Activated effector memory CD4-positive, alpha-beta T cell treated with anti-CD3 and anti-CD28 coated beads, Interleukin-2, amount 50 U/mL, for 16 hours (primary cell): ENCODE results near the gene PATE1.
"Not testable (repeated sequence)": the region's sequence is repeated elsewhere in the genome, so short reads cannot be mapped to it uniquely, and the experiment has no call there.

Source experiments
- DNase-seq: peaks from one replicate; pipeline ENCODE4 v3.0.0-alpha.2; 2020

The PATE1 gene, protein sequence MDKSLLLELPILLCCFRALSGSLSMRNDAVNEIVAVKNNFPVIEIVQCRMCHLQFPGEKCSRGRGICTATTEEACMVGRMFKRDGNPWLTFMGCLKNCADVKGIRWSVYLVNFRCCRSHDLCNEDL

DNA sequence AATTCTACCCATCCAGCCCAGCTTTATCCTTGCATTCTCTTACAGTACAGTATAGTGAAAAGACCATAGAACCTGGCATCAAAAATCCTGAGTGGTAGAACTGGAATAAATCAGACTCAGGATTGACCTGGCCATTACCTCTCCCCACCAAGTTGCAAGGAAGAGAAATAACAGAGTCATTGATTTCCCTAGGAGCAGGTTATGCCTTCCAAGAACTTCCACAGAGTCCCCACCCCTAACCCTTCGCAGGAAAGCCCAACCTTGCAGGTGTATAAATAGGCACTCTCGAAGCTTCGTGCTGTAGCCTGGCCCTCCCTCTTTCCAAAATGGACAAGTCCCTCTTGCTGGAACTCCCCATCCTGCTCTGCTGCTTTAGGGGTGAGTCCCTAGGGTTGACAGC lies at the start of gene PATE1:
PATE1 (plus strand) TSS at position 301 of the 400 bp plus-strand sequence; CDS start at position 327, 26 bp downstream.
- no peak for DNase-seq

DNA sequence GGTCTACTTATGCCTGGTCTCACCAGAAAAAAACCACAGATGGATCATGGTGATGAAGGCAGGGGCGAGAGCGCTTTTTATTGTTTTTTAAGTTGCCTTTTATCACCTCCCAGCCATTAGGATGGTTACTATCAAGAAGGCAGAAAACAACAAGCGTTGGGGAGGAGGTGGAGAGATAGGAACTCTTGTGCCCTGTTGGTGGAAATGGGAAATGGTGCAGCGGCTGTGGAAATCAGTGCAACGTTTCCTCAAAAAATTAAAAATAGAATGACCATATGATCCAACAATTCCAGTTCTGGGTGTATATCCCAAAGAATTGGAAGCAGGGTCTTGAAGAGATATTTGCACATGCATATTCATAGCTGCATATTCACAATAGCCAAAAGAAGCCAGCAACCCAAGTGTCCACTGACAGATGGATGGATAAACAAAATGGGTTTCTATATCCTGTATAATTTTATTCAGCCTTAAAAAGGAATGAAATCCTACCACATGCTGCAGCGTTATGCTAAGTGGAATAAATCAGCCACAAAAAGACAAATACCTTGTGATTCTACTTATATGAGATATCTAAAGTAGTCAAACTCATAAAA lies 45.0 kb upstream of the PATE1 start:
- DNase-seq = no peak

DNA sequence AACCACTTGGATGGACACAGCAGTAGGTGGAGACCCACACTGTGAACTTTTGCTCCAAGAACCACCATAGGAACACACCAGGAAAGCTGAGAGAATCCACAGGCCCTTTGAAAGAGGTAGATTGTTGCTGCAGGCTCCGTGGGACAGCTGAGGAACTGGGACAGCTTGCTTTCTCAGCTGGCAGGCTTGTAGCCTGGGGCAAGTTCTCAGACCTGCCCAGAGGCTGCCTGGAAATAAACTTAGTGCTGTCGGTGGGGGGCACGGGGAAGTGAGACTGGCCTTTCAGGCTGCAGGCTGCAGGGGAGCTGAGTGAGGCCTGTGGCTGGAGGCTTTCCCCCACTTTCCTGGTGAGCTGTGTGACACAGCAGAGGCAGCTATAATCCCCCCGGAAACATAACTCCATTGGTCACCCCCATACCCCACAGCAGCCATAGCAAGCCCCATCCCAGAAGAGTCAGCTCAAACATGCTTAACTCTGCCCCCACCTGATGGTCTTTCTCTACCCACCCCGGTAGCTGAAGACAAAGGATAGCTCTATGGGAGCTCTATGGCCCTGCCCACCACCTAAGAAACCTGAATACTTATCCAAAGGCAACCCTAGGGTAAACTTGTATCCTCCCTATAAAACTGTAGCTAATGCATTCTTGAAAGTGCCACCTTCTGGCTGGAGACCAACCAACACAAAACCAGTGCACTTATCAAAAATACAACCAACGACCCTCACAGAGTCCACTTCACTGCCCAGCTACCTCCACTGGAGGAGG lies 44.0 kb upstream of the PATE1 start:
- DNase-seq = no peak

DNA sequence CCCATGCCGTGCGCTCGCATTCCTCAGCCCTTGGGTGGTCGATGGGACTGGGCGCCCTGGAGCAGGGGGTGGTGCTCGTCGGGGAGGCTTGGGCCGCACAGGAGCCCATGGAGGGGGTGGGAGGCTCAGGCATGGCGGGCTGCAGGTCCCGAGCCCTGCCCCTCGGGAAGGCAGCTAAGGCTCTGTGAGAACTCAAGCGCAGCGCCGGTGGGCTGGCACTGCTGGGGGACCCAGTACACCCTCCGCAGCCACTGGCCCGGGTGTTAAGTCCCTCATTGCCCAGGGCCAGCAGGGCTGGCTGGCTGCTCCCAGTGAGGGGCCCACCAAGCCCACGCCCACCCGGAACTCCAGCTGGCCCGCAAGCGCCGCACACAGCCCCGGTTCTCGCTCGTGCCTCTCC lies 41.4 kb upstream of the PATE1 start:
- not testable (repeated sequence) for DNase-seq

DNA sequence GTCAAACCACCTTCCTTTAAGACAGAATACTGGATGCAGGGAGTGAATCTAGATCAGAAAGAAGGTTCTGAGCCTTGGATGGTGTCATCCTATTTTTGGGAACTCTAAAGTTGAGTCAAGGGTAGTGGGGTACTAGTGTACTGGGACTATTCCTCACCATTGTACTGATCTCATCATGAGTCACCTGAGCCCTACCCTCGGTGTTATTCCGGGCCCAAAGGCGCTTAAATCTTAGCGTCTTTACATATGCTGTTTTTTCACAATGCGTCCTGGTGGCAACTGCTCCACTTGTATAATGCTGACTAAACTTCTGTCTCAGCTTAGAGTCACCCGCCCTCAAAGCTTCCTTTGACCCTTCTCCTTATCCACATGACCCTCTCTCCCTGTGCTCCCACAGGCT lies 25.3 kb upstream of the PATE1 start:
- DNase-seq = no peak

DNA sequence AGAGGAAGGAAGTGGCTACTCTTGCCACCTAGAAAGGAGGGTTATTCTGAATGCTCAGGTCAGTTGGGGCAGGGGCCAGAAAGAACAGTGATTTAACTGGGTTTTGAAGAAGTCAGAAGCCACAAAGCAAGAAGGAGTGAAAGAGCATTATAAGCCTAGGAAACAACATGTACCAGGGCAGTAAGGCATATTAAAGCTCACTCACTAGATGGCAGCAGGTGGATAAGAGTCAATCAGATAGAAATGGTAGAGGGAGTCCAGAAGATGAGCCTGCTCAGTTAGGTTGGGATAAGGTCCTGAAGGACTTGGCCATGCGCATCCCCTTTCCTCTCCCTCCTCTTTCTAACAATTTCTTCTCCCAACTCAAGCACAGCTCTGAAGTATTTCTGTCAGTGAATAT lies 22.0 kb upstream of the PATE1 start:
- DNase-seq = no peak

DNA sequence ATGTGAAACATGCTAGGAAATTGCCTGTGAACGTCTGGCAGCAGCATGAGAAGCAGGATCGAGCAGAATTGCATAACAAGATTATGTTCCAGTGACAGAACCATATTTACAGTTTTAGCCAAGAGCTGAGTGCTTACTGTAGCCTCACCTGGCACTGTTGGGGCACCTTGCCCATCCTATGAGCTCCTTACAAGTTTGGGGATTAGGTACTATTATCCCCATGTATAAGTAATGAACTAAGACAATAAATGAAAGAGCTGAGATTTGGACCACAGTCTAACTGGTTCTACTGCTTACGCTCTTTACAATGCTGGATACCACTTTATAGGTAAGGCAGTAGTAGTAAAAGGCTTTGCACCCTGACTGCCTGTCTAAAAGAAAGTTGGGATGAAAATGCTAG lies 17.1 kb upstream of the PATE1 start:
- DNase-seq = no peak

DNA sequence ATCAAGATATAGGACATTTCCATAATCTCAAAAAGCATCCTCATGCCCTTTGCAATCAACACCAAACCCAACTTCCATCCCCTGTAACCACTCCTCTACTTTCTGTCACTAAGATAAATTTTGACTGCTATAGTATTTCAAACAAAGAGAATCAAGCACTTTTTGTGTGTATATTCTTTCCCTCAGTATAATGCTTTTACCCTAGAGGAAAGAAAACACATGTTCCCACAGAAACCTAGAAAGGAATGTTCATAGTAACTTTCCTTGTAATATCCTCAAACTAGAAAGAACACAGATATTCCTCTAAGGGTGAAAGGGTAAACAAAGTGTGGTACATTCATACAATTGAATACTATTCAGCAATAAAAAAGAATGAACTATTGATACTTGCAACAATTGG lies 5.5 kb upstream of the PATE1 start:
- no peak for DNase-seq

DNA sequence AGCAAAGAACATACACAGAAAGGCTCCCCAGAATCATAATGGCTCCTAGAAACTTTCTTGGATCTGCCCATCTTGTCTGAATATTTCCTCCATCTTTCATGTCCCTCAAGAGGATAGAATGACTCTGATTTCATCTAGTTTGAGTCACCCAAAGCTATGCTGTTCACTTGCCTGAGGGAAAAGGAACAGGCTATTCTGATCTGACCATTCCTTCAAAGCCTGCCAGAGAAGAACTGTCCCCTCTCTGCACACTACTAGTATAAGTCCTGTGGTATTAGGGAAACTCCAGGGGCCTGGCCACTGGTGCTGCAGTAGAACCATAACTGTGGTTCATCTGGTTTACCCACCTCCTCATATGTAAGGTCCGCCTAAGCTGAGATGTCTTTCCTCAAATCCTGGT lies 2.4 kb upstream of the PATE1 start:
- no peak for DNase-seq

DNA sequence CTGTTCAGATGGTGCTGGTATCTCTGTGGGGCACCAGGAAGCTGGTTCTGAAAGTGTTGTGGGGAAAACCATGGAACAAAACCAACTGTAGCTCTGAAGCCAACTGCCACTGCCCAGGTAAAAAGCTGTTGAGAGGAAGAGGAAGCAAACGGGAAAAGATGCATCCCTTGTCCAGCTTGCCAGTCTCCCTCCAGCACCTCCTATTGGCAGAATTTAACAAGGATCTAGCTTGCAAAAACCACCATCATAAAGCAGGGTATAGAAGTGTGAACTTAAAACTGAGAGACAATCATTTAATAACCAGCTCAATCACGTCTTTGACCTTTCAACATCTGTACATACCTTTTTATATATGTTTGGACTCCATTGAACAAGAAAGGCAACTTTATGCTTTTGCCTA lies 4.5 kb downstream of the PATE1 start:
- DNase-seq = no peak

DNA sequence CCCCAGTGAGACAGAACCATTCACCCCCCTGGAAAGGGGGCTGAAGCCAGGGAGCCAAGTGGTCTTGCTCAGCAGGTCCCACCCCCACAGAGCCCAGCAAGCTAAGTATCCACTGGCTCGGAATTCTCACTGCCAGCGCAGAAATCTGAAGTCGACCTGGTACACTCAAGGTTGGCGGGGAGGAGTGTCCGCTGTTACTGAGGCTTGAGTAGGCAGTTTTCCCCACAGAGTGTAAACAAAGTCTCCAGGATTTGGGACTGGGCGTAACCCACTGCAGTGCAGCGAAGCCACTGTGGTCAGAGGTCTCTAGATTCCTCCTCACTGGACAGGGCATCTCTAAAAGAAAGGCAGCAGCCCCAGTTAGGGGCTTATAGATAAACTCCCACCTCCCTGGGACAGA lies 10.0 kb downstream of the PATE1 start:
- DNase-seq = no peak

DNA sequence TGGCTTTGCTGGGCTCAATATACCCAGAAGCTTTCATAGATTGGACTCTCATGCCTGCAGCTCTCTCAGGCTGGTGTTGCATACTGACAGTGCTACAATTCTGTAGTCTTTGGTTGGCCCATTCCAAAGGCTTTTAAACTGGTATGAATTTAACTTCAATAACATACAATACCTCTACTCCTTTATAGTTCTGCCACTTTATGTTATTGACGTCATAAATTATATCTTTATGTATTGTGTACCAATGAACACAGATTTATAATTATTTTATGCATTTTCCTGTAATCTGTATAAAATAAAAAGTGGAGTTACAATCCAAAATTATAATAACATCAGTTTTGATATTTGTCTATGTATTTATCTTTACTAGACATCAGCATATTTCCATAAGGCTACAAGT lies 16.4 kb downstream of the PATE1 start:
- no peak for DNase-seq

DNA sequence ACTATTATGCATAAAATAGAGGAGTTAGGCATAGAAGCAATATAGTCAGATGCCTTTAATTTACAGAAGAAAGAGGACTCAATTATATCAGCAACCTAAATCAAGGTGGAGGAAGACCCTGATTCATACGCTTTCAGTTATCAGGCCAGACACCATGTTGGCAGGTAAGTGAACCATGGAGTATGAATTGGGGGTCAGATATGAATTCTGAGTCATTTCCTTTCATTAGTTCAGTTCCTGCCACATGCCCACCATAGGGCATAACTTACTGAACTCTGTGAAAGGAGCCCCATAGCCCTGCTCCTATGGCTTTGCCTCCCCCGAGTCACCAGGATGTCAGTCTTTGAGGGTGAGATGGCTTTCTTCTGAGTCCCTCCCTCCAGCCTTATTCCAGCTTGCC lies 17.4 kb downstream of the PATE1 start:
- no peak for DNase-seq

DNA sequence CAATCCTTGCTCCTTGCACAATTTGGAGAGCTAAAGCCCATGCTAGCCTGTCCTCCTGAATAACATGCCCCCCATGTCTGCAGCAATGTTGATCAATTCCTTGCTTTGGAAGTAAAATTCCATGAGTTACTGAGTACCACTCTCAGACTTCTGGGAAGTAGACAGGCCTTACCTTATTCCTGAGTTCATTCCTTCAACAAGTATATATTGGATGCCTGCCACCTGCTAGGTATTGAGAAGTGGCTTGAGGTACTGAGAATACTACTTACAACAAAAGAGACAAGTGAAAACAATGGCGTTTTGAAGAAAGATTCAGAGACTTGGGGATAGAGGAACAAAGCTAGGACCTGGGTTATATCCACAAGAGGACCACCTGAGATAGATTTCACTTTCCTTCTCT lies 20.2 kb downstream of the PATE1 start:
- no peak for DNase-seq

DNA sequence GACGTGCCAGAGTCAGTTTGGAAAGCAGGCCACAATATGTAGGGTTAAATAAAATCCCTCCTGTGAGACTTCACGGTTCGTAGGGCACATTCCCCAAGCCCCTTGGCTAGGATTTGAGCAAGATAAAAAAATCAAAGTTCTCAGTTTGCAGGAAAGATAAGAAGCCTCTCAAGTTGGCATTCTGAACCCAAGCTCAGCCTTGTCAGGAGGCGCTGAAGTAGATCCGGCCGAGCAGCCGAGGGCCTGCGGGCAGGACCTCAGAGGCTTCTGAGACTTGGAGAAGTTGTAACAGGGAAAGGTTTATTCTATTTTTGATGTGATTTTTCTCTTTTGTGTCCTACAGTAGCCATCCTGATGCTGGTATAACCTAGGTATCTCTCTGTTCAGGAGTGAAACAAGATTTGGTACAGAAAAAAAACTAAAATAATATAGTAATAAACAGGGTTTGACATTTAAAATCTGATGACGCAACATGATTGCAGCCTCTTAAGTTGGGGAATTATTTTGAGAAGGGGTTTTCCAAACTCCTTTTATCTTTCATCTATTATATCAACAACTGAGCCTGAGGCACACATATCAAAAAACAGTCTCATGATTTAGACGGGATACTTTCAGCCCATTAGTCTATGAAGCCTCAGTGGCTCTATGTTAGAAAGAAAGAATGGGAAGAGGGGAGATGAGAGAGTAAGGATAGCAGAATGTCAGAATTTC lies 22.4 kb downstream of the PATE1 start:
- no peak for DNase-seq

DNA sequence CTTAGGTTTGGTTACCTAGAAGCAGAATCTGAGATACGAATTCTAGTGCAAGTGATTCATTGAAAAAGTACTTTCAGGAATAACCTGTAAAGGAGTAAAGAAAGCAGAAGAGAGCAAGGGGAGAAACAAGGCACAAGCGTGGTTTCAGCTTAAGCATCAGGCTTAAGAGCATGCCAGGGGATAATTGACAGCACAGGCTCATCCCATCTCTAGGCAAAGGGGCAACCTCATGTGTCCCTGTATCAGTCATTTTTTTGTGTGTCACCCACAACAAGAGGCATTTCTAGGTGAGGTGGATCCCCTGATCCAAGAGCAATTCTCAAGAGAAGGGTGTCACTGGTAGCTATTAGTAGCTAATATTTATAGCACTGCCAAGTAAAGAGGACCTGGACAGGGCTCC lies 24.5 kb downstream of the PATE1 start:
- no peak for DNase-seq

DNA sequence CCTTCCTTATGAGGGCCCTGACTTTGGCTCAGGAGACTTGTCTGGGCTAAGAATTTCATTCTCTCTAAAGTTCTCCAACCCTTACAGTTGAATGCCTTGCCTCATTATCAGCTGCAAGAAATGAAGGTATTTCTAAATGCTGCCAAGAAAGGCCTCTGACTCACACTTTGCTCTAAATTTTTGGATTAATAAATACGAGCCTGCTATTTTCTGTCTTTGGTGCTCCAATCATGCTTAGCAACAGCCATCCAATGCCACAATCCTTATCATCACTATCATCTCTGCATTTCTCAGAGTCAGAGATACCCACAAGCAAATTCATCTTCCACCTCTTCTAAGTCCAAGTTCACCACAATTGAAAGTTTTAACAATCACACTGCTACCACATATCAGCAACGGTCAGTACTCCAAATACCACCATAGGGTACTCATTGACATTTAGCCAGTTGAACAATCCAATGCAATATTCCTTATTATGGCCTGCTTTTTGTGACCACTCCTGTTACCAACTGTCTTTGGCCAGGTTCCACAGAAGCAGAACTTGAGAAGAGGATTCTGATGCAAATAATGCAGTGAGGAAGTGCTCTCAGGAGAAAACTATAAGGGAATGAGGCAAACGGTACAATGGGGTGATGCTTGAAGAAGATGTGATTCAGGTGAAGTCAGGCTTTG lies 26.9 kb downstream of the PATE1 start:
- DNase-seq = no peak

DNA sequence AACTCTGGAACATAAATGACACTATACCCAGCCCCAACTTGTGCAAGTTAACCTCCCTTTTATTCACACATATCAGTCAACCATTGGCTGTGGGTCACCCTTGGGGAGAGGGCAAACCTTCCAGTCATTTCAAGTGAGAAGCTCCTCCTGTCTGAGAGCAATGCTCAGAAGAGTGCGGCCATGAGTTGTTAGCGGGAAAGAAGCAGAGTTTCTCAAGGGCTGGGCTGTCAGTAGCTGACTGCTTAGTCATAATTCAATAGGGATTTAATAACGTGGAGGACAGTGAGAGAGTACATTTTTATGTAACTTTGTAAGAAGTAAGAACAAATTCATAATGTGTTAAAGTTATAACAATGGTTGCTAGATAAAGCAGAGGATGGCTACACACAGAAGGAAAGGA lies 27.4 kb downstream of the PATE1 start:
- no peak for DNase-seq

DNA sequence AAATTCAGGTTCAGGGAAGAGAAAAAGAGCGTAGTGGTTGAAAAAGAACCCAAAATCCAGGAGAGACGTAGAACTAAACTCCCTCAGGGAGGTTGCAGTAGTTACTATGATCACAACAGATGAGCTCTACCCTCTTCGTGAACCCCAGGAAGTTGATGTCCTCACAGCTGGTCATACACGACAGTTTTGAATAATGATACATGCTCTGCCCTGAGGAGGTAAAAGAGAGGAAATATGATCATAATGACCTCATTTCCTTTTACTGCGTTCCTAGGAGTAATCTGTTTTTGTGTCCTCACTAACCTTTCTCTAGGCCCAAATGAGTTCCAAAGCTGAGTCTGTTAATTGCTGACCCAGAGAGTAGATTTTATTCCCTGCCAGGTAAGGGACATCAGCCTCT lies 31.2 kb downstream of the PATE1 start:
- no peak for DNase-seq

DNA sequence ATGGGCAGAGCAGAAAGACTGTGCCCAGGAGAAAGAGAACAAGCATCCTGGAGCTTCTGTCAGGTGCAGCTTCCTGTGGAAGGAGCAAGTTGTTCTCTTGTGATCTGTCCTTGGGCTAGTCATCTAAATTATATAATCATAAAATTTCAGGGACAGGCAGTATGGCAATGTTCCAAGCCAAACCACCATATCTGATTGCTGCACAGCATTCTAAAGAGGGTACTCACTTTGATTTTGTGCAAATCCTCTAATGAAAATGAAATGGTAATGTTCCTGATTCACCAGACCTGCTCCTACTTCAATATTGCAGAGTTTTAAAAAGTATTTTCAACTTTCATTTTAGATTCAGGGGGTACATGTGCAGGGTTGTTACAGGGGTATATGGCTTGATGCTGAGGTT lies 32.6 kb downstream of the PATE1 start, which contains the start of gene PATE2:
PATE2 (minus strand) TSS at position 101 of the 400 bp plus-strand sequence; CDS start at position 46, 55 bp downstream.
- DNase-seq = no peak

DNA sequence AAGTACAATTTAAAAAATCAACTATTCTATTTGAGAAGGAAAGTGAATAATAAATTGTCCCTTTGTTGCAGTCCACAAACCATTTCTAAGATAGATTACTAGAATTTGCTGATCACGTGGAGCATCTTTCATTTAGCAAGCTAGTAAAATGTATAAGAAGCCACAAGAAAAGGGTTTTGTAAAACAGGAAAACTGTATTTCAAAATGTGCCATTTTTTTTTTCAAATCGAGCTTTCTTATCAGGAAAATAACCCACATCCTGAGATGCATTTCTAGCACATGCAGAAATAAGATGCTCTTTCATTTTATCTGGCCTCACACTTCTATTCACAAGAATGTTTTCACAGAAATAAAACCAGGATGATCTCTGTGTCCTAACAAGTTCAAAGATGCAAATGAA lies 38.6 kb downstream of the PATE1 start:
- DNase-seq = no peak

DNA sequence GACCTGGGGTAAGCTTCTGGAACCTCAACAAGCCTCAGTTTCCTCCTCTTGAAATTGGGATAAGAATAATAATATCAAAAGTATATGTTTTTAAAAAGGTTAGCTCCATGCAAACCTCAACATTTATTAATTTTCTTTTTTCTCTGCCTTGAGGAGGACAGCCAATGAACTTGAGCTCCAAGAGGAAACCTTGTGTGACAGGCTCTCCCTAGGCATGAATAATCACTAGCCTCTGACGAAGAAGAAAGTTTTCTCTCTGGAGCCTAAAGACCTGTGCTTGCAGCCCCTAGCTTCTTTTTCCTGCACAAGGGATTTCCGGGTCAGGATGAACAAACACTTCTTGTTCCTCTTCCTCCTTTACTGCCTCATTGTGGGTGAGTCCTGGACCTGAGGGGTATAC lies 41.7 kb downstream of the PATE1 start, which contains the start of gene PATE3:
PATE3 (plus strand) TSS at position 301 of the 400 bp plus-strand sequence; CDS start at position 326, 25 bp downstream.
- no peak for DNase-seq

DNA sequence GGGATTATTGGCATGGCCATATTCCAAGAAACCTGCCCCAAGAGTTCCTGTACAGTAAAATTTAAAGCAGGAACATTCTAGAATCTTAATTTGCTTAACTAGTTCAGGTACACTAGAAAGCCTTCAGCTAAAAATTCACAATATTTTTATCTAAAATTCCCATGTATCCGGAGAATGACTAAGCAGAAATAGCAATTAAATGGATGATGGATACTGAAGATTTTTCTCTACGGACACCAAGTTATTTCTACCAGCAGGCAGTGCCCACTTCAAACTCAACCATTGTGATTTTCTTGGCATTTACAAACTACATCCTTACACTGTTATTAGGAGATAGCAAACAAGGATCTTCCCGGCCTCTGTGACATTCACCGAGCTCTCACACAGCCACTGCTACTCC lies 44.7 kb downstream of the PATE1 start:
- DNase-seq = no peak
